ENCODE measurements around the gene LRRTM3. TPM values are rescaled to one million over a fixed set of nuclear protein-coding genes. Genes with fewer than 3 reads are reported as not detected.

Gene LRRTM3
- total and polyA plus RNA-seq, 2 experiments from 2014 or later: 0.21 to 0.37 TPM

DNA sequence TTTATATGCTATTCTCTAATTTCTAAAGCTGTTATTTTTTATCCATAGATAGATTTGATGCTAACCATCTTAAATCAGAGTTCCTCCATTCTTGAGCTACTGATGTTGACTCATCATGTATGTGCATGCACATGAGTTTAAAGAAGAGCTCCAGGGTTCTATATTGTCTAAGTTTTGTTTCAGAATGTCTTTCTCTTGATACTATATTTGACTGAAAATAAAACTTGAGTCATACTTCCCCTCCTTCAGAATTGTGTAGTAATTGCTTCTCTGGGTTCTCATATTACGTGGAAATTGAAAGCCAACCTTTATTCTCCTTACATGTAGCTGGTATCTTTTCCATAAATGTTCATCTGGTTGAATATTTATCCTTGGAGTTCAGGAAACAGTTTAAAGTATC lies 89.4 kb downstream of the LRRTM3 start:
- H3K36me3 ChIP-seq (ENCODE audit: insufficient read depth): no peaks in the 10 kb centered on the region
- Mint-ChIP-seq H3K27ac (no peak overlapping the region), H3K9me3 (no peaks in the 10 kb centered on the region), H3K27me3 (ENCODE audit: insufficient read depth, low read depth, poor library complexity) (no peaks in the 10 kb centered on the region), H3K4me3 (no peak overlapping the region), H3K36me3 (ENCODE audit: low read depth) (no peaks in the 10 kb centered on the region), H3K4me1 (peaks cover 3% of the 10 kb centered on the region; the same call in 2 of the 3 replicates)
- H3K4me1 ChIP-seq (ENCODE audit: insufficient read depth): no peaks in the 10 kb centered on the region
- no peak overlapping the region for H3K4me3 ChIP-seq
- ATAC-seq: no peak
- TF ChIP-seq ZNF114 (CRISPR knock-in tag; IDR thresholded peaks at IDR 0.05) (no peak), STAT1 (IDR thresholded peaks at IDR 0.05; ENCODE audit: unreplicated experiment) (no peak), CREB1 (CRISPR knock-in tag; IDR thresholded peaks at IDR 0.05; ENCODE audit: low read depth) (no peak), EZH2phosphoT487 (IDR thresholded peaks at IDR 0.05; ENCODE audit: unreplicated experiment) (no peak), NANOG (IDR thresholded peaks at IDR 0.05; ENCODE audit: borderline replicate concordance) (no peak), EZH2 (IDR thresholded peaks at IDR 0.05; ENCODE audit: low read depth, unreplicated experiment) (no peak), ZNF331 (CRISPR knock-in tag; IDR thresholded peaks at IDR 0.05; ENCODE audit: low read depth) (no peak), JUNB (IDR thresholded peaks at IDR 0.05; ENCODE audit: unreplicated experiment) (no peak), POLR2AphosphoS5 (IDR thresholded peaks at IDR 0.05; ENCODE audit: low read depth) (no peak)
- TF ChIP-seq, protein P1, sequence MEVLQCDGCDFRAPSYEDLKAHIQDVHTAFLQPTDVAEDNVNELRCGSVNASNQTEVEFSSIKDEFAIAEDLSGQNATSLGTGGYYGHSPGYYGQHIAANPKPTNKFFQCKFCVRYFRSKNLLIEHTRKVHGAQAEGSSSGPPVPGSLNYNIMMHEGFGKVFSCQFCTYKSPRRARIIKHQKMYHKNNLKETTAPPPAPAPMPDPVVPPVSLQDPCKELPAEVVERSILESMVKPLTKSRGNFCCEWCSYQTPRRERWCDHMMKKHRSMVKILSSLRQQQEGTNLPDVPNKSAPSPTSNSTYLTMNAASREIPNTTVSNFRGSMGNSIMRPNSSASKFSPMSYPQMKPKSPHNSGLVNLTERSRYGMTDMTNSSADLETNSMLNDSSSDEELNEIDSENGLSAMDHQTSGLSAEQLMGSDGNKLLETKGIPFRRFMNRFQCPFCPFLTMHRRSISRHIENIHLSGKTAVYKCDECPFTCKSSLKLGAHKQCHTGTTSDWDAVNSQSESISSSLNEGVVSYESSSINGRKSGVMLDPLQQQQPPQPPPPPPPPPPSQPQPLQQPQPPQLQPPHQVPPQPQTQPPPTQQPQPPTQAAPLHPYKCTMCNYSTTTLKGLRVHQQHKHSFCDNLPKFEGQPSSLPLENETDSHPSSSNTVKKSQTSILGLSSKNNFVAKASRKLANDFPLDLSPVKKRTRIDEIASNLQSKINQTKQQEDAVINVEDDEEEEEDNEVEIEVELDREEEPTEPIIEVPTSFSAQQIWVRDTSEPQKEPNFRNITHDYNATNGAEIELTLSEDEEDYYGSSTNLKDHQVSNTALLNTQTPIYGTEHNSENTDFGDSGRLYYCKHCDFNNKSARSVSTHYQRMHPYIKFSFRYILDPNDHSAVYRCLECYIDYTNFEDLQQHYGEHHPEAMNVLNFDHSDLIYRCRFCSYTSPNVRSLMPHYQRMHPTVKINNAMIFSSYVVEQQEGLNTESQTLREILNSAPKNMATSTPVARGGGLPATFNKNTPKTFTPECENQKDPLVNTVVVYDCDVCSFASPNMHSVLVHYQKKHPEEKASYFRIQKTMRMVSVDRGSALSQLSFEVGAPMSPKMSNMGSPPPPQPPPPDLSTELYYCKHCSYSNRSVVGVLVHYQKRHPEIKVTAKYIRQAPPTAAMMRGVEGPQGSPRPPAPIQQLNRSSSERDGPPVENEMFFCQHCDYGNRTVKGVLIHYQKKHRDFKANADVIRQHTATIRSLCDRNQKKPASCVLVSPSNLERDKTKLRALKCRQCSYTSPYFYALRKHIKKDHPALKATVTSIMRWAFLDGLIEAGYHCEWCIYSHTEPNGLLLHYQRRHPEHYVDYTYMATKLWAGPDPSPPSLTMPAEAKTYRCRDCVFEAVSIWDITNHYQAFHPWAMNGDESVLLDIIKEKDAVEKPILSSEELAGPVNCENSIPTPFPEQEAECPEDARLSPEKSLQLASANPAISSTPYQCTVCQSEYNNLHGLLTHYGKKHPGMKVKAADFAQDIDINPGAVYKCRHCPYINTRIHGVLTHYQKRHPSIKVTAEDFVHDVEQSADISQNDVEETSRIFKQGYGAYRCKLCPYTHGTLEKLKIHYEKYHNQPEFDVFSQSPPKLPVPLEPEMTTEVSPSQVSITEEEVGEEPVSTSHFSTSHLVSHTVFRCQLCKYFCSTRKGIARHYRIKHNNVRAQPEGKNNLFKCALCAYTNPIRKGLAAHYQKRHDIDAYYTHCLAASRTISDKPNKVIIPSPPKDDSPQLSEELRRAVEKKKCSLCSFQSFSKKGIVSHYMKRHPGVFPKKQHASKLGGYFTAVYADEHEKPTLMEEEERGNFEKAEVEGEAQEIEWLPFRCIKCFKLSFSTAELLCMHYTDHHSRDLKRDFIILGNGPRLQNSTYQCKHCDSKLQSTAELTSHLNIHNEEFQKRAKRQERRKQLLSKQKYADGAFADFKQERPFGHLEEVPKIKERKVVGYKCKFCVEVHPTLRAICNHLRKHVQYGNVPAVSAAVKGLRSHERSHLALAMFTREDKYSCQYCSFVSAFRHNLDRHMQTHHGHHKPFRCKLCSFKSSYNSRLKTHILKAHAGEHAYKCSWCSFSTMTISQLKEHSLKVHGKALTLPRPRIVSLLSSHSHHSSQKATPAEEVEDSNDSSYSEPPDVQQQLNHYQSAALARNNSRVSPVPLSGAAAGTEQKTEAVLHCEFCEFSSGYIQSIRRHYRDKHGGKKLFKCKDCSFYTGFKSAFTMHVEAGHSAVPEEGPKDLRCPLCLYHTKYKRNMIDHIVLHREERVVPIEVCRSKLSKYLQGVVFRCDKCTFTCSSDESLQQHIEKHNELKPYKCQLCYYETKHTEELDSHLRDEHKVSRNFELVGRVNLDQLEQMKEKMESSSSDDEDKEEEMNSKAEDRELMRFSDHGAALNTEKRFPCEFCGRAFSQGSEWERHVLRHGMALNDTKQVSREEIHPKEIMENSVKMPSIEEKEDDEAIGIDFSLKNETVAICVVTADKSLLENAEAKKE (CRISPR knock-in tag; IDR thresholded peaks at IDR 0.05): no peak
- TF ChIP-seq, protein P2, sequence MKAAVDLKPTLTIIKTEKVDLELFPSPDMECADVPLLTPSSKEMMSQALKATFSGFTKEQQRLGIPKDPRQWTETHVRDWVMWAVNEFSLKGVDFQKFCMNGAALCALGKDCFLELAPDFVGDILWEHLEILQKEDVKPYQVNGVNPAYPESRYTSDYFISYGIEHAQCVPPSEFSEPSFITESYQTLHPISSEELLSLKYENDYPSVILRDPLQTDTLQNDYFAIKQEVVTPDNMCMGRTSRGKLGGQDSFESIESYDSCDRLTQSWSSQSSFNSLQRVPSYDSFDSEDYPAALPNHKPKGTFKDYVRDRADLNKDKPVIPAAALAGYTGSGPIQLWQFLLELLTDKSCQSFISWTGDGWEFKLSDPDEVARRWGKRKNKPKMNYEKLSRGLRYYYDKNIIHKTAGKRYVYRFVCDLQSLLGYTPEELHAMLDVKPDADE (IDR thresholded peaks at IDR 0.05): no peak
- TF ChIP-seq, protein P3, sequence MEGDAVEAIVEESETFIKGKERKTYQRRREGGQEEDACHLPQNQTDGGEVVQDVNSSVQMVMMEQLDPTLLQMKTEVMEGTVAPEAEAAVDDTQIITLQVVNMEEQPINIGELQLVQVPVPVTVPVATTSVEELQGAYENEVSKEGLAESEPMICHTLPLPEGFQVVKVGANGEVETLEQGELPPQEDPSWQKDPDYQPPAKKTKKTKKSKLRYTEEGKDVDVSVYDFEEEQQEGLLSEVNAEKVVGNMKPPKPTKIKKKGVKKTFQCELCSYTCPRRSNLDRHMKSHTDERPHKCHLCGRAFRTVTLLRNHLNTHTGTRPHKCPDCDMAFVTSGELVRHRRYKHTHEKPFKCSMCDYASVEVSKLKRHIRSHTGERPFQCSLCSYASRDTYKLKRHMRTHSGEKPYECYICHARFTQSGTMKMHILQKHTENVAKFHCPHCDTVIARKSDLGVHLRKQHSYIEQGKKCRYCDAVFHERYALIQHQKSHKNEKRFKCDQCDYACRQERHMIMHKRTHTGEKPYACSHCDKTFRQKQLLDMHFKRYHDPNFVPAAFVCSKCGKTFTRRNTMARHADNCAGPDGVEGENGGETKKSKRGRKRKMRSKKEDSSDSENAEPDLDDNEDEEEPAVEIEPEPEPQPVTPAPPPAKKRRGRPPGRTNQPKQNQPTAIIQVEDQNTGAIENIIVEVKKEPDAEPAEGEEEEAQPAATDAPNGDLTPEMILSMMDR (conservative IDR thresholded peaks at IDR 0.05; ENCODE audit: low read depth in 2 of 2): no peak
- TF ChIP-seq, protein P4, sequence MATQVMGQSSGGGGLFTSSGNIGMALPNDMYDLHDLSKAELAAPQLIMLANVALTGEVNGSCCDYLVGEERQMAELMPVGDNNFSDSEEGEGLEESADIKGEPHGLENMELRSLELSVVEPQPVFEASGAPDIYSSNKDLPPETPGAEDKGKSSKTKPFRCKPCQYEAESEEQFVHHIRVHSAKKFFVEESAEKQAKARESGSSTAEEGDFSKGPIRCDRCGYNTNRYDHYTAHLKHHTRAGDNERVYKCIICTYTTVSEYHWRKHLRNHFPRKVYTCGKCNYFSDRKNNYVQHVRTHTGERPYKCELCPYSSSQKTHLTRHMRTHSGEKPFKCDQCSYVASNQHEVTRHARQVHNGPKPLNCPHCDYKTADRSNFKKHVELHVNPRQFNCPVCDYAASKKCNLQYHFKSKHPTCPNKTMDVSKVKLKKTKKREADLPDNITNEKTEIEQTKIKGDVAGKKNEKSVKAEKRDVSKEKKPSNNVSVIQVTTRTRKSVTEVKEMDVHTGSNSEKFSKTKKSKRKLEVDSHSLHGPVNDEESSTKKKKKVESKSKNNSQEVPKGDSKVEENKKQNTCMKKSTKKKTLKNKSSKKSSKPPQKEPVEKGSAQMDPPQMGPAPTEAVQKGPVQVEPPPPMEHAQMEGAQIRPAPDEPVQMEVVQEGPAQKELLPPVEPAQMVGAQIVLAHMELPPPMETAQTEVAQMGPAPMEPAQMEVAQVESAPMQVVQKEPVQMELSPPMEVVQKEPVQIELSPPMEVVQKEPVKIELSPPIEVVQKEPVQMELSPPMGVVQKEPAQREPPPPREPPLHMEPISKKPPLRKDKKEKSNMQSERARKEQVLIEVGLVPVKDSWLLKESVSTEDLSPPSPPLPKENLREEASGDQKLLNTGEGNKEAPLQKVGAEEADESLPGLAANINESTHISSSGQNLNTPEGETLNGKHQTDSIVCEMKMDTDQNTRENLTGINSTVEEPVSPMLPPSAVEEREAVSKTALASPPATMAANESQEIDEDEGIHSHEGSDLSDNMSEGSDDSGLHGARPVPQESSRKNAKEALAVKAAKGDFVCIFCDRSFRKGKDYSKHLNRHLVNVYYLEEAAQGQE (IDR thresholded peaks at IDR 0.05; ENCODE audit: unreplicated experiment): no peak
- no peaks in the 10 kb centered on the region for H4K20me1 ChIP-seq (replicated peaks; ENCODE audit: insufficient read depth)
- no peak overlapping the region for H3K27ac ChIP-seq (ENCODE audit: low read depth)
- H2AFZ ChIP-seq: no peak overlapping the region
- H3K27me3 ChIP-seq (ENCODE audit: insufficient read depth): no peaks in the 10 kb centered on the region
- no peak overlapping the region for H3K4me2 ChIP-seq
- no peaks in the 10 kb centered on the region for H3K79me2 ChIP-seq (replicated peaks; ENCODE audit: insufficient read depth)
- no peaks in the 10 kb centered on the region for H3K9me2 ChIP-seq (ENCODE audit: insufficient read depth)
- no peak for DNase-seq (ENCODE audit: low spot score)
- H3F3A ChIP-seq (replicated peaks; ENCODE audit: low read depth): no peaks in the 10 kb centered on the region
